GM23338 (cell line): Measurements from ENCODE around the gene MED20. TPM values are rescaled to one million over a fixed set of nuclear protein-coding genes. Genes with fewer than 3 reads are reported as not detected.

Source experiments
- ATAC-seq: fragments of 200-7000 bp; cut with Tn5 transposase; 3 replicates; pipeline ENCODE4 v1.9.1; 2020
- DNase-seq: peaks from one replicate; pipeline ENCODE4 v3.0.0-alpha.2; 2015; ENCODE audit warnings: low spot score
- H2AFZ ChIP-seq: fragments of 200-600 bp; sonication (generic); 2 replicates; pipeline ENCODE4 v1.8.0; 2016; ENCODE audit warnings: antibody characterized with exemption, mild to moderate bottlenecking, moderate library complexity
- H3F3A ChIP-seq: fragments of 200-600 bp; sonication (generic); replicated peaks from 2 replicates; pipeline ENCODE4 v1.8.0; 2017; ENCODE audit warnings: antibody characterized with exemption, mixed run types, low read depth
- H3K27ac ChIP-seq: fragments of 200-600 bp; sonication (generic); 2 replicates; pipeline ENCODE4 v1.6.1; 2016; ENCODE audit warnings: low read depth
- H3K27me3 ChIP-seq: fragments of 200-600 bp; sonication (generic); 2 replicates; pipeline ENCODE4 v1.8.0; 2016; ENCODE audit warnings: mild to moderate bottlenecking, mixed run types, moderate library complexity; ENCODE audit not compliant: insufficient read depth
- H3K36me3 ChIP-seq: fragments of 200-600 bp; sonication (generic); 2 replicates; pipeline ENCODE4 v1.8.0; 2016; ENCODE audit warnings: mild to moderate bottlenecking; ENCODE audit not compliant: insufficient read depth
- H3K4me1 ChIP-seq: fragments of 200-600 bp; sonication (generic); 2 replicates; pipeline ENCODE4 v1.8.0; 2016; ENCODE audit warnings: mild to moderate bottlenecking, moderate library complexity; ENCODE audit not compliant: insufficient read depth
- H3K4me2 ChIP-seq: fragments of 200-600 bp; sonication (generic); 2 replicates; pipeline ENCODE4 v1.7.1; 2017; ENCODE audit warnings: mixed run types
- H3K4me3 ChIP-seq: fragments of 200-600 bp; sonication (generic); 2 replicates; pipeline ENCODE4 v1.6.1; 2016; ENCODE audit warnings: mixed run types
- H3K79me2 ChIP-seq: fragments of 200-600 bp; sonication (generic); replicated peaks from 2 replicates; pipeline ENCODE4 v1.8.0; 2017; ENCODE audit warnings: mild to moderate bottlenecking; ENCODE audit not compliant: insufficient read depth
- H3K9me2 ChIP-seq: fragments of 200-600 bp; sonication (generic); 2 replicates; pipeline ENCODE4 v1.8.0; 2017; ENCODE audit not compliant: insufficient read depth
- H4K20me1 ChIP-seq: fragments of 200-600 bp; sonication (generic); replicated peaks from 2 replicates; pipeline ENCODE4 v1.8.0; 2017; ENCODE audit warnings: mild to moderate bottlenecking; ENCODE audit not compliant: insufficient read depth
- H3K27ac Mint-ChIP-seq: 2 replicates; pipeline ENCODE4 v1.8.0; 2020; ENCODE audit warnings: inconsistent platforms, mild to moderate bottlenecking, moderate library complexity, mixed read lengths
- H3K27me3 Mint-ChIP-seq: 3 replicates; pipeline ENCODE4 v1.8.0; 2022; ENCODE audit warnings: low read depth, mild to moderate bottlenecking, moderate library complexity, mixed read lengths, inconsistent platforms; ENCODE audit not compliant: insufficient read depth, poor library complexity
- H3K36me3 Mint-ChIP-seq: 3 replicates; pipeline ENCODE4 v1.8.0; 2021; ENCODE audit warnings: low read depth, mild to moderate bottlenecking, inconsistent platforms, moderate library complexity, mixed read lengths
- H3K4me1 Mint-ChIP-seq: 3 replicates; pipeline ENCODE4 v1.8.0; 2020; ENCODE audit warnings: mild to moderate bottlenecking, inconsistent platforms, mixed read lengths
- H3K4me3 Mint-ChIP-seq: 3 replicates; pipeline ENCODE4 v1.8.0; 2021; ENCODE audit warnings: moderate library complexity, mild to moderate bottlenecking, inconsistent platforms, mixed read lengths
- H3K9me3 Mint-ChIP-seq: 3 replicates; pipeline ENCODE4 v1.8.0; 2020; ENCODE audit warnings: moderate library complexity, mild to moderate bottlenecking, inconsistent platforms, mixed read lengths
- JUNB ChIP-seq: IDR thresholded peaks from one replicate; pipeline ENCODE4 v1.6.1; 2016; ENCODE audit warnings: antibody characterized with exemption; ENCODE audit not compliant: unreplicated experiment
- POLR2AphosphoS5 ChIP-seq: IDR thresholded peaks from 2 replicates; pipeline ENCODE4 v1.6.1; 2016; ENCODE audit warnings: antibody characterized with exemption, low read depth
- polyA plus RNA-seq: library from polyadenylated mRNA; unstranded; fragments of >200 nt; fragmentation: Nextera tagmentation; extraction: Ambion mirVana; gene quantifications from 2 replicates; pipeline ENCODE4 v1.2.1, GENCODE V29; 2016
- total RNA-seq: library from RNA; depleted of rRNA; stranded (reverse); fragments of >200 nt; shearing (Covaris generic); gene quantifications from 2 replicates; pipeline ENCODE4 v1.2.3, GENCODE V29; 2014
- TF ChIP-seq, protein P1 (sequence below), 2 experiments: fragments of 200-600 bp in 1 of 2; sonication (generic) in 1 of 2; conservative IDR thresholded peaks; 2 replicates each; pipeline versions ENCODE4 v1.5.1 to v1.6.1; 2016 to 2017; ENCODE audit warnings: antibody characterized with exemption in 2 of 2, low read depth in 2 of 2, mild to moderate bottlenecking in 2 of 2, moderate library complexity in 1 of 2
- TF ChIP-seq, protein P2 (sequence below): IDR thresholded peaks from 2 replicates; pipeline ENCODE4 v1.6.1; 2016; ENCODE audit warnings: antibody characterized with exemption

Gene MED20
- total and polyA plus RNA-seq, 2 experiments from 2014 or later = 20.1 to 39.3 TPM

GRCh38 chr6:41941280-41942066 lies 20.5 kb upstream of the MED20 start, which contains the start of gene CCND3:
Gene CCND3 (minus strand): TSS chr6:41941808. CDS start chr6:41941649, 159 bp downstream.
- Mint-ChIP-seq H3K27me3 (peaks cover 19% of the 10 kb centered on the region), H3K4me1 (peaks cover 33% of the 10 kb centered on the region), H3K36me3 (peaks cover 10% of the 10 kb centered on the region), H3K9me3 (no peaks in the 10 kb centered on the region), H3K27ac (no peak within 1 kb of the TSS; the same call in 1 of the 2 replicates), H3K4me3 (peak within 1 kb of the TSS; percentile 91)
- H3K4me2 ChIP-seq = peak within 1 kb of the TSS; percentile 99
- ATAC-seq (peak; percentile 53), DNase-seq (peak; percentile 85)
- no peaks in the 10 kb centered on the region for H4K20me1 ChIP-seq
- H3K79me2 ChIP-seq = 0 out of 2 replicates have a peak, but pooled peaks cover 6% of the 10 kb centered on the region
- H3K27me3 ChIP-seq = no peaks in the 10 kb centered on the region
- H3K4me1 ChIP-seq = peaks cover 25% of the 10 kb centered on the region
- peak within 1 kb of the TSS; percentile 86 for H2AFZ ChIP-seq
- no peaks in the 10 kb centered on the region for H3K9me2 ChIP-seq
- peak within 1 kb of the TSS; percentile 62; the same call in 1 of the 2 replicates for H3K27ac ChIP-seq
- H3K36me3 ChIP-seq = no peaks in the 10 kb centered on the region; the same call in 1 of the 2 replicates
- H3F3A ChIP-seq = peaks cover 29% of the 10 kb centered on the region
- H3K4me3 ChIP-seq = peak within 1 kb of the TSS; percentile 98
- TF ChIP-seq, protein P1, sequence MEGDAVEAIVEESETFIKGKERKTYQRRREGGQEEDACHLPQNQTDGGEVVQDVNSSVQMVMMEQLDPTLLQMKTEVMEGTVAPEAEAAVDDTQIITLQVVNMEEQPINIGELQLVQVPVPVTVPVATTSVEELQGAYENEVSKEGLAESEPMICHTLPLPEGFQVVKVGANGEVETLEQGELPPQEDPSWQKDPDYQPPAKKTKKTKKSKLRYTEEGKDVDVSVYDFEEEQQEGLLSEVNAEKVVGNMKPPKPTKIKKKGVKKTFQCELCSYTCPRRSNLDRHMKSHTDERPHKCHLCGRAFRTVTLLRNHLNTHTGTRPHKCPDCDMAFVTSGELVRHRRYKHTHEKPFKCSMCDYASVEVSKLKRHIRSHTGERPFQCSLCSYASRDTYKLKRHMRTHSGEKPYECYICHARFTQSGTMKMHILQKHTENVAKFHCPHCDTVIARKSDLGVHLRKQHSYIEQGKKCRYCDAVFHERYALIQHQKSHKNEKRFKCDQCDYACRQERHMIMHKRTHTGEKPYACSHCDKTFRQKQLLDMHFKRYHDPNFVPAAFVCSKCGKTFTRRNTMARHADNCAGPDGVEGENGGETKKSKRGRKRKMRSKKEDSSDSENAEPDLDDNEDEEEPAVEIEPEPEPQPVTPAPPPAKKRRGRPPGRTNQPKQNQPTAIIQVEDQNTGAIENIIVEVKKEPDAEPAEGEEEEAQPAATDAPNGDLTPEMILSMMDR (conservative IDR thresholded peaks at IDR 0.05; ENCODE audit: low read depth in 2 of 2) = no peak
- TF ChIP-seq POLR2AphosphoS5 = peak; percentile 43; the same call in 1 of the 2 replicates

GRCh38 chr6:41940759-41941279 lies 19.9 kb upstream of the MED20 start:
- Histone ChIP-seq H4K20me1 (0 out of 2 replicates have a peak, but pooled peaks cover 3% of the 10 kb centered on the region), H2AFZ (peak overlapping the region; percentile 83), H3K27ac (no peak overlapping the region; the same call in 1 of the 2 replicates), H3K36me3 (no peaks in the 10 kb centered on the region; the same call in 1 of the 2 replicates), H3K9me2 (no peaks in the 10 kb centered on the region), H3K27me3 (no peaks in the 10 kb centered on the region), H3K4me2 (peak overlapping the region; percentile 99), H3K79me2 (0 out of 2 replicates have a peak, but pooled peaks cover 6% of the 10 kb centered on the region), H3F3A (peaks cover 33% of the 10 kb centered on the region), H3K4me3 (peak overlapping the region; percentile 98), H3K4me1 (peaks cover 29% of the 10 kb centered on the region)
- Mint-ChIP-seq H3K9me3 (no peaks in the 10 kb centered on the region), H3K36me3 (peaks cover 12% of the 10 kb centered on the region), H3K4me3 (peak overlapping the region; percentile 91), H3K27me3 (peaks cover 25% of the 10 kb centered on the region), H3K4me1 (peaks cover 39% of the 10 kb centered on the region), H3K27ac (no peak overlapping the region)
- peak; percentile 63 for DNase-seq
- ATAC-seq = peak; percentile 8
- TF ChIP-seq, protein P2, sequence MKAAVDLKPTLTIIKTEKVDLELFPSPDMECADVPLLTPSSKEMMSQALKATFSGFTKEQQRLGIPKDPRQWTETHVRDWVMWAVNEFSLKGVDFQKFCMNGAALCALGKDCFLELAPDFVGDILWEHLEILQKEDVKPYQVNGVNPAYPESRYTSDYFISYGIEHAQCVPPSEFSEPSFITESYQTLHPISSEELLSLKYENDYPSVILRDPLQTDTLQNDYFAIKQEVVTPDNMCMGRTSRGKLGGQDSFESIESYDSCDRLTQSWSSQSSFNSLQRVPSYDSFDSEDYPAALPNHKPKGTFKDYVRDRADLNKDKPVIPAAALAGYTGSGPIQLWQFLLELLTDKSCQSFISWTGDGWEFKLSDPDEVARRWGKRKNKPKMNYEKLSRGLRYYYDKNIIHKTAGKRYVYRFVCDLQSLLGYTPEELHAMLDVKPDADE = 0 out of 2 replicates have a peak, but pooled peaks have one; percentile 13
- TF ChIP-seq JUNB = no peak
